ENCODE results near the gene TMEM255B.

Gene TMEM255B

DNA sequence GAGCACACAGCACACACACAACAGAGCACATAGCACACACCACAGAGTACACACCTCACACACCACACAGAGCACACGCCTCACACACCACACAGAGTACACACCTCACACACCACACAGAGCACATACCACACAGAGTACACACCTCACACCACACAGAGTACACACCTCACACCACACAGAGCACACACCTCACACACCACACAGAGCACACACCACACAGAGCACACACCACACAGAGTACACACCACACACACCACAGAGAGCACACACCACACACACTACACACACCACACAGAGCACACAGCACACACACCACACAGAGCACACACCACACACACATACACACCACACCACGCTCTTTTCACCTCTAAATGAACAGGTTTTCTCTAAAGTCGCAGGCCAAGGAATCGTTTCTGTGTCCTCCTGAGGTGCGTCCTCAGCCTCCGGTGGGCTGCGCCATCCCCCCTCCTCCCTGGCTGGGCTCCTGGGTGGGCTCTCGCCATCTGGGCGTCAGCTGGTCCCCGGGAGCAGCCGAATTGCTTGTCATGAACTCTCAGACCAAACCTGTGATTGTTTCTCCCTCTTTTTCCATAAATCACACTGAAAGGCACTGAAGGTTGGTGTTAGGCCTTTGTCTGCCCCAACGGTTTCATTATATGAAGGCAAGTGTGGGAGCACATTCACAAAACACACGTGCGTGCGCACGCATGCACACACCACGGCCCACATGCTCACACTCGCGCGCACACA is 37.4 kb downstream of the TMEM255B start:
- peak in 4 of 10 donors; percentile 2 to 61 (median 45) for DNase-seq

DNA sequence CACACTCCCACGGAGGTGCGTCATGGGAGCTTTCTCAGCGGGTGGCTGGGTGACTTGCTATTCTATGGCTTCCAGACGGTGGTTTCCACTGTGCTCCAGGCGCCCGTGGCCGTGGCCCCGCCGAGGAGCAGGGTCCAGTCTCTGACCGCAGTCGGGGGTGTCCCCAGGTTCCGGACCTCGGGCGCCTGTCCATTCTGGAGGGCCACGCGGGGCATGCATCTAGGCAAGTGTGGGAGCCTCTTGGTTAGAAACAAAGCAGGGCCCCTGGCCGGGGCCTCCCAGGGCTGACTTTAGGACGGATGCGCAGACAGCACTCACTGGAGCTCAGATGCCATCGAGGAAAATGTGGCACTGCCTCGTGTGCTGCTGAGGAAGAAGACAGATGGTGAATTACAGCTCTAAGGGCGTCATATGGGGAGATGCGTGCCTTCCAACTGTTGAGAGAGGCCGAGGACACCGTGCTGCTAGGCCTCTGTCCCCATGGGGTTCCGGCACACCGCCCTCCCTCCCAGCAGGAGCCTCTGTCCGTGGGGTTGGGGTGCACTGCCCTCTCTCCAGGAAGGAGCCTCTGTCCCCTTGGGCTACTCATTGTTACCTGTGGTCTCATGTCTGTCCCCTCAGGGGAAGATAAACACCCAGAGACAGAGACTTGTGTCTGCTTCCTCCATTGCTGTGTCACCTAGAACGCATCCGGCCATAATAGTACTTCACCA is 38.1 kb downstream of the TMEM255B start:
- intact Hi-C loops (cut with DNase I): no loop called here
- peak in 4 of 10 donors; percentile 5 to 85 (median 66) for DNase-seq

More for the DNA sequence above, 37.4 kb downstream of the TMEM255B start:
- intact Hi-C loops (cut with DNase I): no loop called here

- no peak for DNase-seq
- intact Hi-C loops (cut with DNase I): no loop called here
Measured at GRCh38 chr13:113798200-113798811, 39.3 kb downstream of the TMEM255B start.

DNA sequence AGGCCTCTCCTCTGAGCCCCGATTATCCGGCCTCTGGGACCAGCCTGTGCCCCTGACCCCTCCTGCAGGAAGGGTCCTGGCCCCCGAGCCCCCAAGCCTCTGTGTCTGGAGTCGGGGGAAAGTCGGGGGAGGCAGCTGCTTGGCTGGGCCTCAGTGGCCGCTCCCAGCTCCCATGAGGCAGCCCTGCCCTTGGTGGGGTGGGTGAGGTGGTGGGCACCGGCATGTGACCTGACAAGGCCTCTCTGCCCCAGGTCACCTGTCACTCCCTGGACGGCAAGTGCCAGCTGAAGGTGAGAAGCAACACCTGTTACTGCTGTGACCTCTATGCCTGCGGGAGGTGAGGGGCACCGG is 41.5 kb downstream of the TMEM255B start:
- intact Hi-C loops (cut with DNase I): no loop called here

DNA sequence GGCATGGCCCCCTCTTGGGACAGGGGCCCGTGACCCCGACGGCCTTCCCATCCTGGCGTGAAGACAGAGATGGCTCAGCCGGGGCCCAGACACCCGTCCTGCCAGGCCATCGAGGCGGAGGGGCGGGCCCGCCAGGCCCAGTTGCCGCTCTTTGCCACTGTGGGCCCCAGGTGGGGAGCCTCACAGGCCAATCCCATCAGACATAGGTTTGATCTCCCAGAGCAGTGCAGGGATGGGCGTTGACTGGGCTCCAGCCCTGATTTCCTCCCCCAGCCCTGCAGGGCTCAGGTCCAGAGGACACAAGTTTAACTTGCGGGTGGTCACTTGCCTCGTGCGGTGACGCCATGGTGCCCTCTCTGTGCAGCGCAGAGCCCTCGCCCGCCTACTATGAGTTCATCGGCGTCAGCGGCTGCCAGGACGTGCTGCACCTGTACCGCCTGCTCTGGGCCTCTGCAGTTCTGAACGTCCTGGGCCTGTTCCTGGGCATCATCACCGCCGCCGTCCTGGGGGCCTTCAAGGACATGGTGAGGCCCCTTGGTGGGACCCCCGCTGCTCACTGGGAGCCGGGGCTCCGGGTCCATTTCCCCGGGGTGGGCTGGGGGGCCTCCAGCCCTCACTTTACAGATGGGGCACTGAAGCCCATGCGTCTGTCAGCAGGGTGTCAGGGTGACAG is 42.4 kb downstream of the TMEM255B start:
- intact Hi-C loops (cut with DNase I): no loop called here
- peak in 3 of 10 donors; percentile 60 to 84 (median 76) for DNase-seq

More for the DNA sequence above, 41.5 kb downstream of the TMEM255B start:
- peak in 3 of 10 donors; percentile 58 to 75 (median 65) for DNase-seq

DNA sequence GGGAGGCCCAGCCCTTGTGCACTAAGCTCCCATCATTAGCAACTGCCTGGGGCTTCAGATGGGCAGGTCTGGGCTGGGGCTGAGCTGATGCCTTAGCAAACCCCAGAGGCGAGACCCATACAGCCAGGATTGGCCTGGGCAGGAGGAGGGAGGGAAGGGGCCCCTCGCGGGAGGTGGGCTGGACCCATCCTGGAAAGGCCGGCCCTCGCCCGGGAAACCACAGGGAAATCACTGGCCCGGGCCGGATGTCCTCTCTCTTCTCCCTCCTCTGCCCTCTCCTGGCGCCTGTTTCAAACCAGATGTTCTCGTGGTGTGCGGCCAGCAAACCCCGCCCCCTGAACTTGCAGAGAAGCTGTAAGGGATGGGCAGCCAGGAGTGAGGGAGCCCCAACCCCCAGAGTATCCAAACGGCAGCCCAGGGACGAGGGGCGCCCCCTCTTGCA is 43.1 kb downstream of the TMEM255B start:
- intact Hi-C loops (cut with DNase I): no loop called here
- peak in 3 of 10 donors; percentile 66 to 78 (median 67) for DNase-seq

GRCh38 chr13:113802761-113803160 is 43.7 kb downstream of the TMEM255B start:
- peak in 3 of 10 donors; percentile 70 to 77 (median 76) for DNase-seq
- intact Hi-C loops (cut with DNase I): no loop called here

- peak in 3 of 10 donors; percentile 35 to 64 (median 41) for DNase-seq
- intact Hi-C loops (cut with DNase I): no loop called here
Measured at GRCh38 chr13:113803409-113804016, 44.5 kb downstream of the TMEM255B start.

DNA sequence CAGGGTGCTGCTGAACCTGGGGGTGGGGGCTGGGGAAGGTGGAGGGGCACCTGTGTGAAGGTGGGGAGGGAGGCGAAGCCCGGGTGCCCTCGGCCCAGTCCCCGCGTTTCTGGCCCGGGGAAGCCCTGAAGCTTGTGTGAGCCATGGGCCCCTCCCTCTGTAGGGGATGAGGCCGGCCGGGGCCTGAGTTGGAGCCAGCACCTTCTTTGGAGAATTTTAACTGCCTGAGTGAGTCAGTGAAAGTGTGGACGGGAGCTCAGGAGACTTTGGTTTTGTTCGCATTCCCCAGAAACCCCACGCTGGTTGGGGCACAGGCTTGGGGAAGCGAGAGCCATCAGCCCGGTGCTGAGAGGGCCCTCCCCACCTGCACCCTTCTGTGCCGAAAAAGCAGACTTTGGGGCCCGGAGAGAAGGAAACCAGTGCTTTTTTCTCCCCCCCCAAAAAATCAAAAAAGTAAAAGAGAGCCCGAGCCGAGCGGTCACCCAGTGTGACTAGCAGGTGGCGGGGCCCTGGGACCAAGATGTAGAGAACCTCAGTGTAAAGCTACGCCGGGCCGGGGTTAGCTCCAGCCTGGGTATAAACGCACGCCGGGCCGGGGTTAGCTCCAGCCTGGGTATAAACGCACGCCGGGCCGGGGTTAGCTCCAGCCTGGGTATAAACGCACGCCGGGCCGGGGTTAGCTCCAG is 45.1 kb downstream of the TMEM255B start:
- DNase-seq: peak in 3 of 10 donors; percentile 32 to 73 (median 69)
- intact Hi-C loops (cut with DNase I): no loop called here

DNA sequence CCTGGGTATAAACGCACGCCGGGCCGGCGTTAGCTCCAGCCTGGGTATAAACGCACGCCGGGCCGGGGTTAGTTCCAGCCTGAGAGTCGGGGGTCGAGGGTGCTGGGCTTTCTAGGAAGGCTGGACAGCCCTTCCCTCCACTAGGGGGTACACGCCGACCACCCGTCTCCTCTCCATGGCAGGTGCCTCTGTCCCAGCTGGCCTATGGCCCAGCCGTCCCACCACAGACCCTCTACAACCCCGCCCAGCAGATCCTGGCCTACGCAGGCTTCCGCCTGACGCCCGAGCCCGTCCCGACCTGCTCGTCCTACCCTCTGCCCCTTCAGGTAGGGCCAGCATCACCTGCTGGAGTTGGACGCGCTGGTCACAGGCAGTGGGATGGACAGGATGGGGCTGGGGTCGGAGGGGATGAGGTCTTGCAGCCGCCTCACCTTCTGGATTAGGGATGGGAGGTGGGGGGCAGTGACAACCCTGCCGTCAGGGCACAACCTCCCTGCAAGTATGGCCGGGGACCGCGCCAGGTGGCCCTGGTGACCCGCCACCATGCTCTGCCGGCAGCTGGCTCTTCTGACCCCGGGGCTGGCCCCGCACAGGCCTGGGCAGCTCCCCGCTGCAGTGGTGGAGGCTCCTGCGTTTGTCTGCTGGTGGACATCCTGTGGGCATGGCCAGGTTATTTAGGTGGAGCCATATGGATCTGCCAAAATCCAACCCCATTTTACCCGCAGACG is 45.8 kb downstream of the TMEM255B start:
- peak in 3 of 10 donors; percentile 48 to 72 (median 70) for DNase-seq
- intact Hi-C loops (cut with DNase I): no loop called here

- intact Hi-C loops (cut with DNase I): no loop called here
- peak in 3 of 10 donors; percentile 51 to 83 (median 73) for DNase-seq
Measured at GRCh38 chr13:113805431-113806103, 46.5 kb downstream of the TMEM255B start.

DNA sequence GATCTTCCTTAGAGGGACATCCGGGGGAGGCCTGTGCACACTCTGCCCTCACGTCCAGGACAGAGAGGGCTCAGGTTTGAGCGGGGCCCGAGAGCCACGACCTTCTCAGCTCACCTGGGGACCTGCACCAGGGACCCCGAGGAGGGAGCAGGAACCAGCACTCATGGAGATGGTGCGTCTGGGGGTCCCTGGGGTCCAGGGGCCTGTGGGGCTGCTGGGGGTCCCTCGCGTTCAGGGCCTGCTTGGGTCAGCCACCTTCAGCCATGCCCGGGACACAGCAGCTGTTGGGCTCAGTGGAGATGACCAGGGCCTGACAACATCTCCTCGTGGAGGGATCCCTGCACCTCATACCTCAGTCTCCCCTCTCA is 47.1 kb downstream of the TMEM255B start:
- intact Hi-C loops (cut with DNase I): no loop called here
- peak in 2 of 10 donors; percentile 31 to 49 for DNase-seq

- DNase-seq: peak in 2 of 10 donors; percentile 22 to 59
- intact Hi-C loops (cut with DNase I): no loop called here
Measured at GRCh38 chr13:113806526-113806925, 47.5 kb downstream of the TMEM255B start.

DNA sequence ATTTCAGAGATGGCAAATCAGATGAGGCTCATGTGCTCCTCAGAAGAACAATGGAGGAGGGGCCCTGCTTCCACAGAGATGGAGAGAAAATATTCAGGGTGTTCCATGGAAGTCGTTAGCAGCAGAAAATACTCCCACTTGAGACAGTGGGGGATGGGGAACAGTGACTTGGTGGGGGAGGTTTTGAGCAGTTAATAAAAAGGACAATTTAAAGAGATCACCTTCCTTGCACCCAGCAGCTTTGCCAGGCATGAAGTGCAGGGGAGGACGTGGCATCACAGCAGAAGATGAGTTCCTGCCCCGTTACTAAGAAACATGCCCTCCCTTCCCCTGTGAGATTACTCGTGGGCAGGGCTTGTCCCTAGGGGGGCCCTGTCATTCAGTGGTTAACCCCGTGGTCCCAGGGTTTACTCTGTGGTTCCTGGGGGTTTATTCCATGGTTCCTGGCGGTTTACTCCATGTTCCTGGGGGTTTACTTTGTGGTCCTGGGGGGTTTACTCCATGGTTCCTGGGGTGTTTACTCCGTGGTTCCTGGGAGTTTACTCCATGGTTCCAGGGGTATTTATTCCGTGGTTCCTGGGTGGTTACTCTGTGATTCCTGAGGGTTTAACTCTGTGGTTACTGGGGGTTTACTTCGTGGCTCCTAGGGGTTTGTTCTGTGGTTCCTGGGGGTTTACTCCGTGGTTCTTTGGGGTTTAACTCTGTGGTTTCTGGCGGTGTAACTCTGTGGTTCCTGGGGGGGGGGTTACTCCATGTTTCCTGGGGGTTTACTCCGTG is 49.2 kb downstream of the TMEM255B start:
- intact Hi-C loops (cut with DNase I): no loop called here
- DNase-seq: peak in 1 of 10 donors; percentile 12

- intact Hi-C loops (cut with DNase I): loop anchor here (10.0 kb wide), 1 partner anchor 95 kb away; no protein-coding TSS in a partner anchor
- DNase-seq: peak in 1 of 10 donors; percentile 16
Measured at GRCh38 chr13:113809934-113810333, 50.9 kb downstream of the TMEM255B start.

DNA sequence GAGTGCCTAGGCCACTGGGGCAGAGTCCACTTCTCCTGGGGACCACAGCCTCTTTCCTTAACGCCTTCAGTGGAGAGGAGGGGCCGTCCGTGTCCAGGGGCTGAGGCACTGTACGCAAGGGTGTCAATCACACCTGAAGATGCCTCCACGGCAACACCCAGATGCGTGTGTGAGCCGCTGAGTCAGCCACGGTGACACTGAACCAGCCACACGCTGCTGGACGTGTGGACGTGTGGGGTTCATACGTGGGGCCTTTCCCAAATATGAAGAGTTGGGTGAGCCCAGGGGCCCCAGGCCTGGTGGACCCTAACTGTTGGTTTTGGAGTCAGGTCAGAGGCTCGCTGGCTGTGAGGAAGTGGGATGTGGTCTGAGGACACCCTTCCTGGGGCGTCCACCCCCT is 51.6 kb downstream of the TMEM255B start:
- peak in 1 of 10 donors; percentile 46 for DNase-seq
- intact Hi-C loops (cut with DNase I): loop anchor here (10.0 kb wide), 1 partner anchor 94 kb away; no protein-coding TSS in a partner anchor

Data from posterior cingulate gyrus (tissue), 11 donors.